ENCODE measurements around the gene PPFIA4.

PPFIA4 gene

DNA sequence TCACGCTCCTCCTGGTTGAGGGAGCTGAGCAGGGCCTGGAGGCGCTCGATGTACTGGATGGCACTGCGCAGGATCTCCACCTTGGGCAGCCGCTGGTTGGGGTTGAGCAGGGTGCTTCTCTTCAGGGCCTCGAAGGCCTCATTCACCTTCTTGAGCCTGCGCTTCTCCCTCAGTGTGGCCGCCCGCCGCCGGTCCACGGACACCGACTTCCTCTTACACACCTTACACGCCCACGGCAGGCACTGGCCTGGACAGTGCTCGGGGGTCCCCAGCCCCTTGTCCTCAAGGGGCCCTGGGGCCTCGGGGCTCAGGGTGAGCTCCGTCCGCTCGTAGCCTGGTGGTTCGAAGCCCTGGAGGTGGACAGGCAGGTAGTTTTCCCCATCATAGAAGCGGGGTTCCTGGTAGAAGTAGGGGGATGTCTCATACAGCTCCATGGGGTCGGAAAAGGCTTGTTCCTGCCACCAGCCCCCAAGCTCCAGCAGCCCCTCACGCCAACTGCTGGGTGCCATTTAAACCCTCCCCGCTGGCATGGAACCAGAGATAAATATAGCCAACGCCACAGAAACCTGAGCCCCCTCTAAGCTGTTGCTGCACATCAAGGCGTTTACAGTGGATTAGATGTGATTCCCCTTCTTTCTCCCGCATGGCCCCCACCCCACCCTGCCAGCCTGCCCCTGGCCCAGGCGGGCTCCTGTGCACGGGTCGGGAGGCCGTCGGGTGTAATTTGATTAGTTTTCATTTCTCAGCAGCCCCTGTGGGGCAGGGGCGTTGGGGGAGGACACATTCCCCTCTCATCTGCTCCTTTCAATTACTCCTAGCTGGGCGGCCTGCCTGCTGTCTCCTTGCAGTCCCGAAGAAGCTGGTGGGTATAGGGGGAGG is 59.5 kb downstream of the PPFIA4 start, which contains the start of gene MYOG:
Gene MYOG, minus strand, starts transcription at position 485 of the 879 bp plus-strand sequence. Its CDS starts 51 bp downstream, at position 434.
- H3K27ac ChIP-seq: no peak within 1 kb of the TSS
- POLR2A ChIA-PET (ENCODE audit: low non-redundant PET): no interaction called here
- TF ChIP-seq, protein P1, sequence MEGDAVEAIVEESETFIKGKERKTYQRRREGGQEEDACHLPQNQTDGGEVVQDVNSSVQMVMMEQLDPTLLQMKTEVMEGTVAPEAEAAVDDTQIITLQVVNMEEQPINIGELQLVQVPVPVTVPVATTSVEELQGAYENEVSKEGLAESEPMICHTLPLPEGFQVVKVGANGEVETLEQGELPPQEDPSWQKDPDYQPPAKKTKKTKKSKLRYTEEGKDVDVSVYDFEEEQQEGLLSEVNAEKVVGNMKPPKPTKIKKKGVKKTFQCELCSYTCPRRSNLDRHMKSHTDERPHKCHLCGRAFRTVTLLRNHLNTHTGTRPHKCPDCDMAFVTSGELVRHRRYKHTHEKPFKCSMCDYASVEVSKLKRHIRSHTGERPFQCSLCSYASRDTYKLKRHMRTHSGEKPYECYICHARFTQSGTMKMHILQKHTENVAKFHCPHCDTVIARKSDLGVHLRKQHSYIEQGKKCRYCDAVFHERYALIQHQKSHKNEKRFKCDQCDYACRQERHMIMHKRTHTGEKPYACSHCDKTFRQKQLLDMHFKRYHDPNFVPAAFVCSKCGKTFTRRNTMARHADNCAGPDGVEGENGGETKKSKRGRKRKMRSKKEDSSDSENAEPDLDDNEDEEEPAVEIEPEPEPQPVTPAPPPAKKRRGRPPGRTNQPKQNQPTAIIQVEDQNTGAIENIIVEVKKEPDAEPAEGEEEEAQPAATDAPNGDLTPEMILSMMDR (conservative IDR thresholded peaks at IDR 0.05; ENCODE audit: low read depth): no peak
- CTCF ChIA-PET: interaction anchor here (0.6 to 2.4 kb wide), 4 partner anchors 38 to 405 kb away, joined by 3 to 9 read pairs (median 6); partner anchors contain the start of gene ADORA1
- DNase-seq (ENCODE audit: low spot score): no peak

DNA sequence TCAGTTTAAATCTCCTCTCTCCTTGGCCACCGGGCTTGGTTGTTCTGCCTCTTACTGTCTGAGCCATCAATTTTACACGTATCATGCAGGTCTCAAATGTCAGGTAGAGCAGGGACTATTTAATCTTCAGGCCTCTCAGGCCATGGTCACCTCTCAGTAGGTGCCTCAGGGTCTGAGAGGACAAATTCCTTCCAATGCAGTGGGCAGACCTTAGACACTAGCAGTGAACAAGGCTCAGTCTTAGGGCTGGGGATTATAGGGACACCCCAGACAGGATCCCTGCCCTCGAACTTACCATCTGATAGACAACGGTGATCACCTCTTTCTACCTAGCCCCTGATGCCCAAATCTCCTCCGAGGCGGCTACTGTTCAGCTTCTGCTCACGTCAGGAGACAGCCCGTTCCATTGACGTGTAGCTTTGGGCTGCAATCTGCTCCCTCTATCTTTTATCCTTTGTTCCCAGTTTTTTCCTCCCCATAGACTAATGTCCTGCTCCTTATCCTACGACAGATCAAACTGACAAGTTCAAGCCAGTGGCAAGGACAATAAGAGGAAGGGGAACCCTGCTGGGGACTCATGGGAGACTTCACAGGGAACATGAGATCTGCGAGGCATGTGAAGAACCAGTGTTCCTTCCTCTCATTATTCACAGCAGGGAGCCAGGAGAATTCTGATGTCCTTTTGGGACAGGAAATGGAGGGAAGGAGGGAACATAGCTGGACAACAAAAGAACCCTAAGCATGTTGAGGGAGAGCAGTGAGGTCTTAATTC is 60.9 kb downstream of the PPFIA4 start:
- ChIA-PET CTCF (interaction anchor here (0.5 to 1.0 kb wide), 3 partner anchors 85 to 983 kb away, joined by 3 to 4 read pairs (median 3); no protein-coding TSS in a partner anchor), POLR2A (ENCODE audit: low non-redundant PET) (no interaction called here)
- no peak for DNase-seq (ENCODE audit: low spot score)
- no peak overlapping the region for H3K27ac ChIP-seq
- TF ChIP-seq, protein P1 (conservative IDR thresholded peaks at IDR 0.05; ENCODE audit: low read depth): no peak

DNA sequence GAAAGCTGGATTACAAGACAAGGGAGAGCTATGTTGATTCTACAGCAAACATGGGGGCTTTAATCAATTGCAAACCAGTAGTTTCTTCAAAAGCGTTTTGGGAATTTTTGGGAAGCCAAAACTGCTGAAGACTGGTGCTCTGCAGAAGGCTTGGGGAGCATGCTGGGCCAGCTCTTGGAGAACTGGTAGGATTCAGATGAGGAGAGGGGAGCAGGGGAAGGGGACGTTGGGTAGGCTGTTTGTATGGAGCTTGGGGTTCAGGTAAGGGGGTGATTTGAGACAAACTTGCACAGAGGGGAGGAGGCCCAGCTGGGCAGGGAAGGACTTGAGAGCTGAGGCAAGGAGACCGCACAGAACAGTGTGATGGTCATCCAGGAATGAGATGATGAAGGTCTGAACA is 62.1 kb downstream of the PPFIA4 start:
- ChIA-PET POLR2A (ENCODE audit: low non-redundant PET) (no interaction called here), CTCF (interaction anchor here (0.7 to 0.9 kb wide), 2 partner anchors 136 to 400 kb away, joined by 3 to 4 read pairs; no protein-coding TSS in a partner anchor)
- TF ChIP-seq, protein P1 (conservative IDR thresholded peaks at IDR 0.05; ENCODE audit: low read depth): no peak
- no peak for DNase-seq (ENCODE audit: low spot score)
- no peak overlapping the region for H3K27ac ChIP-seq

DNA sequence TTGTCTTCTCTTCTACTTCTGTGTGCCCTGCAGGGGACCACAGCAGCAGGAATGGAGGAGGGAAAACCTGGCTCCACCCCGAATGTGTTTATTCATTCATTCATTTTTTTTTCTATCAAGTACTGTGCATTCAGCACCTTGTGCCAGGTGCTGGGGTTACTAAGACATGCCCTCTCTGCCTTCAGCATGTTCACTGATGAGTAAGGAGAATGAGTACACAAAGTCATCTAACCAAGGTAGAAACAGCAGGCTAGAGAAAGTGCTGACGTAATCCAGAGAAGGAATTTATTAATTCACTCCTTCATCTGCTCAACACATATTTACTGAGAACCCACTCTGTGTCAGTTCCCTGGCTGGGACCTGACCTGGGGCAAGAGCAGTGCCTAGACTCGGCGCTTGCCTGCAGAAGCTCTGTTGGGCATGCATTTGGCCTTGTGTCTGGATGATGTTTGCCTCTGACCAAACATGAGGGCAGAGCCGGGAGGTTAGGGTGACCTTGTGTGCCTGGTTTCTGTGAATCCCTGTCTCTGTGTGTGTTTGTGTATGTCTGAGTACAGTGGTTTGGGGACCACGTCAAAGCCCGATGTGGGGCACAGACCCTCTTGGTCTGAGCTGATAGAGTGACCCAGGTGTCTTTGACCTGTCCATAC is 62.8 kb downstream of the PPFIA4 start:
- DNase-seq (ENCODE audit: low spot score): peak; percentile 68
- ChIA-PET POLR2A (ENCODE audit: low non-redundant PET) (no interaction called here), CTCF (interaction anchor here (0.6 to 0.7 kb wide), 2 partner anchors 9 to 127 kb away, joined by 3 to 4 read pairs; no protein-coding TSS in a partner anchor)
- H3K27ac ChIP-seq: no peak overlapping the region
- TF ChIP-seq, protein P1 (conservative IDR thresholded peaks at IDR 0.05; ENCODE audit: low read depth): no peak

DNA sequence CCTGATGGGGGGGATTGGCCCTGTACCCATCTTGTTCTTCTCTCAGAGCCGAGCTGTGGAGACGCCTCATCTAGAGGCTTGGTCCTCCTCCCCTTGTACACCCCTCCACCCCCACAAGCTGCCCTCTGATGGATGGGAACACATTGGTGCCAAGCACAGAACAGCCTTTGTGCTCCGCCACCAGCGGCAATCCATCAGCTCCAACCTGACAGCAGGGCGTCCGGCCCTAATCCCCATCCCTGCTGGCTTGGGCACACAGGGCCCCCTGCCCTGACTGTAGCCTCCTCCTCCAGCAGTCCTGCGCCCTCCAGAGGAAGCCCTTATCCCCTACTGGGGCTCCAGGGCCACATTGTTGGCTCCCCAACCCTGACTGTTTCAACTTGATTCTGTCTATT is 63.4 kb downstream of the PPFIA4 start:
- H3K27ac ChIP-seq: no peak overlapping the region
- POLR2A ChIA-PET (ENCODE audit: low non-redundant PET): no interaction called here
- CTCF ChIA-PET: interaction anchor here (0.6 kb wide), 1 partner anchor 9 kb away, joined by 3 read pairs; no protein-coding TSS in a partner anchor
- DNase-seq (ENCODE audit: low spot score): no peak
- TF ChIP-seq, protein P1 (conservative IDR thresholded peaks at IDR 0.05; ENCODE audit: low read depth): no peak

All from RWPE1 (cell line).